HCT116 (cell line): ENCODE data around the gene JDP2. TPM values are rescaled to one million over a fixed set of nuclear protein-coding genes. Genes with fewer than 3 reads are reported as not detected.

ENCODE experiments used
- ATAC-seq: fragments of 200-7000 bp; cut with Tn5 transposase; 2 replicates; pipeline ENCODE4 v1.9.1; 2020; ENCODE audit warnings: mild to moderate bottlenecking, moderate library complexity
- Bru-seq: library from RNA; stranded (reverse); fragments of 400-500 nt; gene quantifications from one replicate; lab custom pipeline; 2021; lab: Mats Ljungman, UMichigan
- BruChase-seq, 2 experiments: library from RNA; stranded (reverse); fragments of 400-500 nt; gene quantifications; one replicate each; lab custom pipeline; 2021; lab: Mats Ljungman, UMichigan
- BruUV-seq: library from RNA; stranded (reverse); fragments of 400-500 nt; replicated peaks from 2 replicates; lab custom pipeline; 2021; lab: Mats Ljungman, UMichigan
- CTCF ChIA-PET: fragments of 300-600 bp; sonication (Branson Sonifier 250); formaldehyde crosslinking; loops from one replicate; lab custom pipeline; 2021; ENCODE audit warnings: antibody characterized with exemption; lab: Charles Lee
- POLR2A ChIA-PET: fragments of 300-600, 350-600 bp; sonication (Branson Sonifier 250); formaldehyde crosslinking; loops from one replicate; lab custom pipeline; 2021; ENCODE audit warnings: antibody characterized with exemption; lab: Charles Lee
- RAD21 ChIA-PET, 2 experiments: fragments of 300-600 bp; sonication (Branson Sonifier 250); formaldehyde crosslinking; loops; one replicate each; lab custom pipeline; 2023; ENCODE audit warnings: low total read pairs in 2 of 2; ENCODE audit not compliant: uncharacterized antibody in 2 of 2, unreplicated experiment in 2 of 2, low non-redundant PET in 1 of 2; lab: Charles Lee
- DNase-seq: peaks from one replicate; pipeline ENCODE4 v3.0.0-alpha.2; 2010; ENCODE audit warnings: low read depth, low spot score
- H2AFZ ChIP-seq: fragments of 200-600 bp; shearing (Covaris generic), sonication (generic); 2 replicates; pipeline ENCODE4 v1.6.1; 2017; ENCODE audit warnings: low read depth, mixed run types, mixed read lengths, antibody characterized with exemption, low read length; ENCODE audit not compliant: poor library complexity, severe bottlenecking
- H3K27ac ChIP-seq: 2 replicates; pipeline ENCODE4 v1.5.1; 2012; ENCODE audit warnings: low read depth, low read length
- H3K27me3 ChIP-seq: fragments of 200-600 bp; sonication (generic); 2 replicates; pipeline ENCODE4 v1.6.1; 2016; ENCODE audit warnings: mixed run types, low read length, mixed read lengths; ENCODE audit not compliant: insufficient read depth
- H3K36me3 ChIP-seq, 2 experiments: fragments of 200-500 bp in 1 of 2; fragments of 200-600 bp in 1 of 2; sonication (Bioruptor generic) in 1 of 2; sonication (generic) in 1 of 2; 2 replicates each; pipeline versions ENCODE4 v1.5.1 to v1.6.1; 2014 to 2016; ENCODE audit warnings: low read length in 2 of 2, inconsistent platforms in 1 of 2, mixed read lengths in 1 of 2, mixed run types in 1 of 2; ENCODE audit not compliant: insufficient read depth in 2 of 2, control insufficient read depth in 1 of 2
- H3K4me1 ChIP-seq, 2 experiments: fragments of 200-600 bp in 1 of 2; sonication (generic) in 1 of 2; 2 replicates each; pipeline versions ENCODE4 v1.5.1 to v1.6.1; 2012 to 2017; ENCODE audit warnings: low read length in 2 of 2, inconsistent platforms in 1 of 2, mild to moderate bottlenecking in 1 of 2, mixed read lengths in 1 of 2, mixed run types in 1 of 2, moderate library complexity in 1 of 2; ENCODE audit not compliant: insufficient read depth in 2 of 2, control insufficient read depth in 1 of 2
- H3K4me2 ChIP-seq: fragments of 200-600 bp; sonication (generic); 2 replicates; pipeline ENCODE4 v1.6.1; 2017; ENCODE audit warnings: mixed run types, low read length, mixed read lengths
- H3K4me3 ChIP-seq, 2 experiments: fragments of 200-600 bp in 1 of 2; sonication (generic) in 1 of 2; replicated peaks in 1 of 2; 2 replicates each; pipeline ENCODE4 v1.5.1; 2011 to 2016; ENCODE audit warnings: low read length in 2 of 2, control low read depth in 1 of 2, low read depth in 1 of 2, mild to moderate bottlenecking in 1 of 2, mixed read lengths in 1 of 2, mixed run types in 1 of 2
- H3K79me2 ChIP-seq: fragments of 200-600 bp; sonication (generic); 2 replicates; pipeline ENCODE4 v1.6.1; 2017; ENCODE audit warnings: mild to moderate bottlenecking, mixed run types, low read length, moderate library complexity, mixed read lengths; ENCODE audit not compliant: insufficient read depth
- H3K9ac ChIP-seq: fragments of 200-600 bp; sonication (generic); 2 replicates; pipeline ENCODE4 v1.6.1; 2016; ENCODE audit warnings: low read length, mixed read lengths
- H3K9me2 ChIP-seq: fragments of 200-600 bp; sonication (generic), shearing (Covaris generic); 2 replicates; pipeline ENCODE4 v1.6.1; 2017; ENCODE audit warnings: mixed run types, mild to moderate bottlenecking, moderate library complexity; ENCODE audit not compliant: insufficient read depth
- H3K9me3 ChIP-seq, 2 experiments: fragments of 200-500 bp in 1 of 2; fragments of 200-600 bp in 1 of 2; sonication (Bioruptor generic) in 1 of 2; sonication (generic) in 1 of 2; 2 replicates each; pipeline ENCODE4 v1.6.1; 2014 to 2017; ENCODE audit warnings: low read length in 2 of 2, mixed read lengths in 2 of 2, inconsistent platforms in 1 of 2, low read depth in 1 of 2, mild to moderate bottlenecking in 1 of 2, mixed run types in 1 of 2, moderate library complexity in 1 of 2; ENCODE audit not compliant: control insufficient read depth in 1 of 2, insufficient read depth in 1 of 2
- H4K20me1 ChIP-seq: fragments of 200-600 bp; sonication (generic), shearing (Covaris generic); 2 replicates; pipeline ENCODE4 v1.6.1; 2017; ENCODE audit warnings: mixed run types, mild to moderate bottlenecking, moderate library complexity; ENCODE audit not compliant: insufficient read depth
- EGR1 ChIP-seq: IDR thresholded peaks from 2 replicates; pipeline ENCODE4 v1.6.1; 2012; ENCODE audit warnings: low read depth
- EZH2 ChIP-seq: fragments of 200-600 bp; sonication (generic); IDR thresholded peaks from 2 replicates; pipeline ENCODE4 v1.6.1; 2017; ENCODE audit warnings: antibody characterized with exemption, mixed run types
- EZH2phosphoT487 ChIP-seq: fragments of 200-600 bp; IDR thresholded peaks from 2 replicates; pipeline ENCODE4 v1.6.1; 2018; ENCODE audit warnings: antibody characterized with exemption, borderline replicate concordance
- JUND ChIP-seq: IDR thresholded peaks from 2 replicates; pipeline ENCODE4 v1.6.1; 2012
- POLR2A ChIP-seq: IDR thresholded peaks from 2 replicates; pipeline ENCODE4 v1.7.0; 2011; ENCODE audit warnings: borderline replicate concordance; ENCODE audit not compliant: insufficient read depth, insufficient read length; ENCODE audit errors: extremely low read depth
- SP1 ChIP-seq: IDR thresholded peaks from 2 replicates; pipeline ENCODE4 v1.6.1; 2012; ENCODE audit warnings: low read depth
- TCF7L2 ChIP-seq: IDR thresholded peaks from 2 replicates; pipeline ENCODE4 v1.7.0; 2011; ENCODE audit warnings: borderline replicate concordance, inconsistent platforms; ENCODE audit not compliant: insufficient read depth, insufficient read length; ENCODE audit errors: extremely low read depth
- YY1 ChIP-seq: IDR thresholded peaks from 2 replicates; pipeline ENCODE4 v1.6.1; 2011; ENCODE audit warnings: low read length, low read depth, moderate library complexity, mild to moderate bottlenecking; ENCODE audit not compliant: insufficient replicate concordance; ENCODE audit errors: extremely low read depth
- ZFX ChIP-seq: fragments of 450-650 bp; IDR thresholded peaks from 2 replicates; pipeline ENCODE4 v1.6.1; 2017
- ZNF274 ChIP-seq: fragments of 200-500 bp; sonication (Bioruptor generic); IDR thresholded peaks from 2 replicates; pipeline ENCODE4 v1.6.1; 2014; ENCODE audit warnings: mild to moderate bottlenecking, low read depth, low read length, inconsistent platforms
- intact Hi-C: fragments of 100-400 bp; cut with micrococcal nuclease; formaldehyde crosslinking; loops from 2 replicates; pipeline ENCODE4 v1.10.0; 2022
- long read RNA-seq: library from polyadenylated mRNA; unstranded; transcript quantifications from one replicate; pipeline ENCODE4 v2.0.0, GENCODE V29; 2021; ENCODE audit not compliant: unreplicated experiment
- polyA plus RNA-seq: library from polyadenylated mRNA; unstranded; fragments of >200 nt; gene quantifications from 2 replicates; pipeline ENCODE4 v1.2.1, GENCODE V29; 2012; ENCODE audit warnings: missing spikeins
- total RNA-seq: library from RNA; stranded (reverse); gene quantifications from one replicate; pipeline ENCODE4 v1.2.1, GENCODE V29; 2021; ENCODE audit not compliant: unreplicated experiment
- TF ChIP-seq, protein P1 (sequence below): IDR thresholded peaks from 2 replicates; pipeline ENCODE4 v1.6.1; 2012
- TF ChIP-seq, protein P2 (sequence below): IDR thresholded peaks from 2 replicates; pipeline ENCODE4 v1.6.1; 2012; ENCODE audit warnings: low read depth
- TF ChIP-seq, protein P3 (sequence below): IDR thresholded peaks from 2 replicates; pipeline ENCODE4 v1.6.1; 2012
- TF ChIP-seq, protein P4 (sequence below), 3 experiments: fragments of 200-600 bp in 1 of 3; sonication (generic) in 1 of 3; IDR thresholded peaks in 2 of 3; conservative IDR thresholded peaks in 1 of 3; 2 replicates each; pipeline ENCODE4 v1.5.1; 2012 to 2017; ENCODE audit warnings: low read depth in 2 of 3, low read length in 2 of 3, antibody characterized with exemption in 1 of 3, borderline replicate concordance in 1 of 3, control low read depth in 1 of 3, mild to moderate bottlenecking in 1 of 3, mixed read lengths in 1 of 3, mixed run types in 1 of 3, moderate library complexity in 1 of 3; ENCODE audit not compliant: insufficient read depth in 1 of 3
- TF ChIP-seq, protein P5 (sequence below): IDR thresholded peaks from 2 replicates; pipeline ENCODE4 v1.6.1; 2011; ENCODE audit warnings: mild to moderate bottlenecking, low read length, moderate library complexity; ENCODE audit not compliant: insufficient replicate concordance; ENCODE audit errors: extremely low read depth

JDP2 gene, protein sequence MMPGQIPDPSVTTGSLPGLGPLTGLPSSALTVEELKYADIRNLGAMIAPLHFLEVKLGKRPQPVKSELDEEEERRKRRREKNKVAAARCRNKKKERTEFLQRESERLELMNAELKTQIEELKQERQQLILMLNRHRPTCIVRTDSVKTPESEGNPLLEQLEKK
- total RNA-seq (25.4 TPM), Bru-seq, nascent RNA (percentile 81 among the genes with signal in this experiment), BruChase-seq, experiment 1, labeled RNA remaining after a 6-hour chase (percentile 63 among the genes with signal in this experiment), BruChase-seq, experiment 2, labeled RNA remaining after a 2-hour chase (percentile 69 among the genes with signal in this experiment)
- 19.7 and 21.3 TPM in 2 replicates for polyA plus RNA-seq
- long read RNA-seq, full-length matches to known transcripts: 42 of 68 reads
- long read RNA-seq, partial matches to known transcripts: 16 of 68 reads
- long read RNA-seq, other reads (novel, unspliced or antisense): 10 of 68 reads

DNA sequence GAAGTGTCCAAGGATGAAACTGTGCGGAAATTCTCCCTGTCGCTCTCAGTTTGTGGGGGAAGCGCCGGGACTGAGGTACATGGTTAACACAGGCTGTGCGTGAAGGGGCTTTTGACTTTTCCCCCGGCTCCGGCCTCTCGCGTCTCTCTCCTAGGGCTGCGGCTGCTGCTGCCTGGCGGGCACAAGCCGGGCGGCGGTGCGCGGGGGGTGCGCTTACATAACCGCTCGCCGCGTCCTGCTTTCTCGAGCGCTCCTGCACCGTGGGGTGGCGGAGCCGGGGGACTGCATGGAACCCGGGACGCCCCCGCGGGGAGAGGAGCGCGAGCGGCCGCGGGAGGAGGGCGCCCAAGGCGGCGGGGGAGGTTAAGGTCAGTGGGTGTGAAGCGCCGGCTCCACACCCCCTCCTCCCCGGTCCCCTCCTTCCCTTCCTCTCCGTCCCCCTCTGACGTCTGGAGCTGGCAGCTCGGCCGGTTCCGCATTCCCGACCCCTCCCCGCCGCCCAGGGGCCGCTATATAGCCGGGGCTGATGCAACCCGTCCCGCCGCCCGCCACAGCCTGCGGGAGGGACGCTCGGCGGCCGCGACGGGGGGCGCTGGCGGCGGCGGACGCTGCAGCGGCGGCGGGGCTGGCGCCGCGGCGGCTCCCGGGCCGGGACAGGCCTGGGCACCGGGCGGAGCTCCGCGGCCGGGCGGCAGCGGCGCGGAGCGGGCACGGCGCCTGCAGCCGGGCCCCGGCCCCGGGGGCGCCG lies at the start of gene JDP2:
Gene JDP2, plus strand, starts transcription at position 541 of the 748 bp plus-strand sequence. CDS start 9,899 bp downstream, outside the sequence.
- Histone ChIP-seq H3K4me1 (peaks cover 25 to 31% of the 10 kb centered on the region in 2 experiments), H3K9me2 (no peaks in the 10 kb centered on the region), H3K27ac (peak within 1 kb of the TSS; percentile 71; the same call in 1 of the 2 replicates), H3K9ac (peak within 1 kb of the TSS; percentile 61), H3K4me3 (peak within 1 kb of the TSS; percentile 64 to 68), H3K27me3 (no peaks in the 10 kb centered on the region), H3K4me2 (peak within 1 kb of the TSS; percentile 90), H4K20me1 (no peaks in the 10 kb centered on the region), H3K79me2 (no peaks in the 10 kb centered on the region), H3K9me3 (peaks cover 0 to 8% of the 10 kb centered on the region in 2 experiments; a peak in 1 of 4 replicates), H2AFZ (no peak within 1 kb of the TSS), H3K36me3 (no peaks in the 10 kb centered on the region)
- ATAC-seq: peak; percentile 80
- TSS peak; percentile 72 for BruUV-seq
- DNase-seq: peak; percentile 22
- intact Hi-C loops: no loop called here
- RAD21 ChIA-PET: no interaction called here
- POLR2A ChIA-PET: interaction anchor here (0.6 kb wide), 1 partner anchor 44 kb away, joined by 3 read pairs; no protein-coding TSS in a partner anchor
- CTCF ChIA-PET: no interaction called here
- TF ChIP-seq TCF7L2 (peak; percentile 17), EZH2phosphoT487 (no peak), ZNF274 (no peak), EGR1 (peak; percentile 64), EZH2 (no peak), JUND (no peak), ZFX (0 out of 2 replicates have a peak, but pooled peaks have one; percentile 39), SP1 (no peak), YY1 (no peak), POLR2A (no peak)
- TF ChIP-seq, protein P1, sequence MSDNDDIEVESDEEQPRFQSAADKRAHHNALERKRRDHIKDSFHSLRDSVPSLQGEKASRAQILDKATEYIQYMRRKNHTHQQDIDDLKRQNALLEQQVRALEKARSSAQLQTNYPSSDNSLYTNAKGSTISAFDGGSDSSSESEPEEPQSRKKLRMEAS: no peak
- TF ChIP-seq, protein P2, sequence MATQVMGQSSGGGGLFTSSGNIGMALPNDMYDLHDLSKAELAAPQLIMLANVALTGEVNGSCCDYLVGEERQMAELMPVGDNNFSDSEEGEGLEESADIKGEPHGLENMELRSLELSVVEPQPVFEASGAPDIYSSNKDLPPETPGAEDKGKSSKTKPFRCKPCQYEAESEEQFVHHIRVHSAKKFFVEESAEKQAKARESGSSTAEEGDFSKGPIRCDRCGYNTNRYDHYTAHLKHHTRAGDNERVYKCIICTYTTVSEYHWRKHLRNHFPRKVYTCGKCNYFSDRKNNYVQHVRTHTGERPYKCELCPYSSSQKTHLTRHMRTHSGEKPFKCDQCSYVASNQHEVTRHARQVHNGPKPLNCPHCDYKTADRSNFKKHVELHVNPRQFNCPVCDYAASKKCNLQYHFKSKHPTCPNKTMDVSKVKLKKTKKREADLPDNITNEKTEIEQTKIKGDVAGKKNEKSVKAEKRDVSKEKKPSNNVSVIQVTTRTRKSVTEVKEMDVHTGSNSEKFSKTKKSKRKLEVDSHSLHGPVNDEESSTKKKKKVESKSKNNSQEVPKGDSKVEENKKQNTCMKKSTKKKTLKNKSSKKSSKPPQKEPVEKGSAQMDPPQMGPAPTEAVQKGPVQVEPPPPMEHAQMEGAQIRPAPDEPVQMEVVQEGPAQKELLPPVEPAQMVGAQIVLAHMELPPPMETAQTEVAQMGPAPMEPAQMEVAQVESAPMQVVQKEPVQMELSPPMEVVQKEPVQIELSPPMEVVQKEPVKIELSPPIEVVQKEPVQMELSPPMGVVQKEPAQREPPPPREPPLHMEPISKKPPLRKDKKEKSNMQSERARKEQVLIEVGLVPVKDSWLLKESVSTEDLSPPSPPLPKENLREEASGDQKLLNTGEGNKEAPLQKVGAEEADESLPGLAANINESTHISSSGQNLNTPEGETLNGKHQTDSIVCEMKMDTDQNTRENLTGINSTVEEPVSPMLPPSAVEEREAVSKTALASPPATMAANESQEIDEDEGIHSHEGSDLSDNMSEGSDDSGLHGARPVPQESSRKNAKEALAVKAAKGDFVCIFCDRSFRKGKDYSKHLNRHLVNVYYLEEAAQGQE: no peak
- TF ChIP-seq, protein P3, sequence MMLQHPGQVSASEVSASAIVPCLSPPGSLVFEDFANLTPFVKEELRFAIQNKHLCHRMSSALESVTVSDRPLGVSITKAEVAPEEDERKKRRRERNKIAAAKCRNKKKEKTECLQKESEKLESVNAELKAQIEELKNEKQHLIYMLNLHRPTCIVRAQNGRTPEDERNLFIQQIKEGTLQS: no peak
- TF ChIP-seq, protein P4, sequence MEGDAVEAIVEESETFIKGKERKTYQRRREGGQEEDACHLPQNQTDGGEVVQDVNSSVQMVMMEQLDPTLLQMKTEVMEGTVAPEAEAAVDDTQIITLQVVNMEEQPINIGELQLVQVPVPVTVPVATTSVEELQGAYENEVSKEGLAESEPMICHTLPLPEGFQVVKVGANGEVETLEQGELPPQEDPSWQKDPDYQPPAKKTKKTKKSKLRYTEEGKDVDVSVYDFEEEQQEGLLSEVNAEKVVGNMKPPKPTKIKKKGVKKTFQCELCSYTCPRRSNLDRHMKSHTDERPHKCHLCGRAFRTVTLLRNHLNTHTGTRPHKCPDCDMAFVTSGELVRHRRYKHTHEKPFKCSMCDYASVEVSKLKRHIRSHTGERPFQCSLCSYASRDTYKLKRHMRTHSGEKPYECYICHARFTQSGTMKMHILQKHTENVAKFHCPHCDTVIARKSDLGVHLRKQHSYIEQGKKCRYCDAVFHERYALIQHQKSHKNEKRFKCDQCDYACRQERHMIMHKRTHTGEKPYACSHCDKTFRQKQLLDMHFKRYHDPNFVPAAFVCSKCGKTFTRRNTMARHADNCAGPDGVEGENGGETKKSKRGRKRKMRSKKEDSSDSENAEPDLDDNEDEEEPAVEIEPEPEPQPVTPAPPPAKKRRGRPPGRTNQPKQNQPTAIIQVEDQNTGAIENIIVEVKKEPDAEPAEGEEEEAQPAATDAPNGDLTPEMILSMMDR (IDR thresholded peaks at IDR 0.05 in 2 of 3, conservative IDR thresholded peaks at IDR 0.05 in 1 of 3; ENCODE audit: borderline replicate concordance in 1 of 3, insufficient read depth in 1 of 3, low read depth in 2 of 3, low read length in 2 of 3): no peak
- TF ChIP-seq, protein P5, sequence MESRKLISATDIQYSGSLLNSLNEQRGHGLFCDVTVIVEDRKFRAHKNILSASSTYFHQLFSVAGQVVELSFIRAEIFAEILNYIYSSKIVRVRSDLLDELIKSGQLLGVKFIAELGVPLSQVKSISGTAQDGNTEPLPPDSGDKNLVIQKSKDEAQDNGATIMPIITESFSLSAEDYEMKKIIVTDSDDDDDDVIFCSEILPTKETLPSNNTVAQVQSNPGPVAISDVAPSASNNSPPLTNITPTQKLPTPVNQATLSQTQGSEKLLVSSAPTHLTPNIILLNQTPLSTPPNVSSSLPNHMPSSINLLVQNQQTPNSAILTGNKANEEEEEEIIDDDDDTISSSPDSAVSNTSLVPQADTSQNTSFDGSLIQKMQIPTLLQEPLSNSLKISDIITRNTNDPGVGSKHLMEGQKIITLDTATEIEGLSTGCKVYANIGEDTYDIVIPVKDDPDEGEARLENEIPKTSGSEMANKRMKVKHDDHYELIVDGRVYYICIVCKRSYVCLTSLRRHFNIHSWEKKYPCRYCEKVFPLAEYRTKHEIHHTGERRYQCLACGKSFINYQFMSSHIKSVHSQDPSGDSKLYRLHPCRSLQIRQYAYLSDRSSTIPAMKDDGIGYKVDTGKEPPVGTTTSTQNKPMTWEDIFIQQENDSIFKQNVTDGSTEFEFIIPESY: no peak
